Measurements from ENCODE around the gene DHX36.

DHX36 gene

GRCh38 chr3:154224866-154225265 lies 99.4 kb downstream of the DHX36 start:
- no peaks in the 10 kb centered on the region for H3K9me3 ChIP-seq (ENCODE audit: control insufficient read depth, low read length)
- H3K27ac ChIP-seq: peak overlapping the region; percentile 57

GRCh38 chr3:154224366-154224765 lies 99.9 kb downstream of the DHX36 start:
- Histone ChIP-seq H3K4me1 (peaks cover 15% of the 10 kb centered on the region), H3K4me3 (ENCODE audit: low read depth, low read length) (peak overlapping the region; percentile 6), H3K27me3 (ENCODE audit: control insufficient read depth, insufficient read depth, low read length) (no peaks in the 10 kb centered on the region), H3K79me2 (no peaks in the 10 kb centered on the region), H3K4me2 (ENCODE audit: low read length) (peak overlapping the region; percentile 32), H3K36me3 (ENCODE audit: control insufficient read depth, insufficient read depth, low read length) (no peaks in the 10 kb centered on the region), H2AFZ (peak overlapping the region; percentile 26), H3K27ac (peak overlapping the region; percentile 57), H3K9me3 (ENCODE audit: control insufficient read depth, low read length) (no peaks in the 10 kb centered on the region), H3K9ac (no peak overlapping the region)
- no peak for TF ChIP-seq CTCF (IDR thresholded peaks at IDR 0.05)

More at GRCh38 chr3:154224866-154225265, 99.4 kb downstream of the DHX36 start:
- peak overlapping the region; percentile 6 for H3K4me3 ChIP-seq (ENCODE audit: low read depth, low read length)
- no peaks in the 10 kb centered on the region for H3K79me2 ChIP-seq
- H3K36me3 ChIP-seq (ENCODE audit: control insufficient read depth, insufficient read depth, low read length): no peaks in the 10 kb centered on the region
- peak overlapping the region; percentile 32 for H3K4me2 ChIP-seq (ENCODE audit: low read length)
- H2AFZ ChIP-seq: no peak overlapping the region
- H3K4me1 ChIP-seq: peaks cover 15% of the 10 kb centered on the region
- no peak for TF ChIP-seq CTCF (IDR thresholded peaks at IDR 0.05)
- H3K27me3 ChIP-seq (ENCODE audit: control insufficient read depth, insufficient read depth, low read length): no peaks in the 10 kb centered on the region
- no peak overlapping the region for H3K9ac ChIP-seq

DNA sequence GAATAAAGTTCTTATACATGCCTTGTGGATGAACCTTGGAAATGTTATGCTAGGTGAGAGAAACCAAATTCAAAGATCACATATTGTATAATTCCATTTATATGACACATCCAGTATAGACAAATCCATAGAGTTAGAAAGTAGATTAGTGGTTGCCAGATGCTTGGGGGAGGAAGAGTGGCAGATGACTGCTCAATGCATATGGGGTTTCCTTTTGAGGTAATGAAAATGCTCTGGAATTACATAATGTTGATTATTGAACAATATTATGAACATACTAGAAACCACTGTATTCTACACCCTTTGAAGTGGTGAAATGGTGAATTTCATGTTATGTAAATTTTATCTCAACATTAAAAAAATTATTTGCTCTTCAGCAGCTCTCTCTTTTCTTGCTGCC lies 100.8 kb downstream of the DHX36 start:
- no peak overlapping the region for H3K9ac ChIP-seq
- no peak overlapping the region for H3K27ac ChIP-seq
- H3K4me2 ChIP-seq (ENCODE audit: low read length): no peak overlapping the region
- peaks cover 15% of the 10 kb centered on the region for H3K4me1 ChIP-seq
- H3K79me2 ChIP-seq: no peaks in the 10 kb centered on the region
- no peaks in the 10 kb centered on the region for H3K27me3 ChIP-seq (ENCODE audit: control insufficient read depth, insufficient read depth, low read length)
- no peak overlapping the region for H3K4me3 ChIP-seq (ENCODE audit: low read depth, low read length)
- no peaks in the 10 kb centered on the region for H3K36me3 ChIP-seq (ENCODE audit: control insufficient read depth, insufficient read depth, low read length)
- H3K9me3 ChIP-seq (ENCODE audit: control insufficient read depth, low read length): no peaks in the 10 kb centered on the region
- TF ChIP-seq CTCF (IDR thresholded peaks at IDR 0.05): no peak
- H2AFZ ChIP-seq: no peak overlapping the region
